Kidney (tissue), 14 donors: ENCODE results near the gene DCAF11. TPM values are rescaled to one million over a fixed set of nuclear protein-coding genes. Genes with fewer than 3 reads are reported as not detected.
A peak's percentile ranks its signal among the peaks of the same experiment; 100 is the strongest.

Experiments
- DNase-seq, 5 donors: peaks; one replicate each; pipeline ENCODE4 v3.0.0-alpha.2; 2013 to 2020
- FAIRE-seq: peaks from 2 replicates; lab custom pipeline; 2012; peaks lifted over from hg19 to GRCh38; lab: Jason Lieb, UNC
- H3K27ac ChIP-seq, 2 donors: one replicate each; pipeline ENCODE4 v1.7.0; 2013; ENCODE audit warnings: low read depth in 2 of 2, low read length in 2 of 2, inconsistent platforms in 1 of 2
- H3K27me3 ChIP-seq: one replicate; pipeline ENCODE4 v1.7.1; 2013; ENCODE audit warnings: low read length, inconsistent platforms; ENCODE audit not compliant: control insufficient read depth, insufficient read depth
- H3K36me3 ChIP-seq, 3 donors: one replicate each; pipeline versions ENCODE4 v1.7.0 to v1.7.1; 2013; ENCODE audit warnings: low read length in 3 of 3, control low read depth in 1 of 3, inconsistent platforms in 1 of 3; ENCODE audit not compliant: insufficient read depth in 3 of 3, control insufficient read depth in 2 of 3
- H3K4me1 ChIP-seq, 3 donors: one replicate each; pipeline versions ENCODE4 v1.7.0 to v1.7.1; 2013; ENCODE audit warnings: low read length in 3 of 3, inconsistent platforms in 1 of 3, low read depth in 1 of 3; ENCODE audit not compliant: control insufficient read depth in 2 of 3, insufficient read depth in 2 of 3
- H3K4me3 ChIP-seq, 3 donors: one replicate each; pipeline versions ENCODE4 v1.7.0 to v1.8.1; 2013; ENCODE audit warnings: low read length in 3 of 3, control low read depth in 1 of 3, inconsistent platforms in 1 of 3
- H3K9ac ChIP-seq, 3 donors: one replicate each; pipeline versions ENCODE4 v1.7.0 to v1.7.1; 2013; ENCODE audit warnings: low read length in 3 of 3, control low read depth in 1 of 3, inconsistent platforms in 1 of 3
- H3K9me3 ChIP-seq, 3 donors: one replicate each; pipeline versions ENCODE4 v1.7.0 to v1.7.1; 2013; ENCODE audit warnings: low read length in 3 of 3, control low read depth in 1 of 3, inconsistent platforms in 1 of 3; ENCODE audit not compliant: control insufficient read depth in 2 of 3, insufficient read depth in 1 of 3
- intact Hi-C: fragments of 100-400 bp; cut with DNase I; formaldehyde crosslinking; loops from one replicate; pipeline ENCODE4 v1.11.1; 2022
- polyA plus RNA-seq: library from polyadenylated mRNA; stranded (reverse); fragments of 350-450 nt; fragmentation: Illumina TruSeq; extraction: RNeasy Lipid Tissue Mini Kit (QIAGEN cat#74804); gene quantifications from one replicate; pipeline ENCODE4 v1.2.3, GENCODE V29; 2014; ENCODE audit warnings: low read depth, low replicate concordance; ENCODE audit not compliant: insufficient read depth
- total RNA-seq: library from RNA; stranded (reverse); fragmentation: NEBNext Ultra II Directional; extraction: Animal tissue kit (Norgen Biotek cat#: 25700); gene quantifications from one replicate; pipeline ENCODE4 v1.2.1, GENCODE V29; 2021
- TF ChIP-seq, protein P1 (sequence below): IDR thresholded peaks from 3 replicates; pipeline ENCODE4 v1.5.1; 2012; ENCODE audit warnings: mild to moderate bottlenecking, moderate library complexity, borderline replicate concordance; ENCODE audit not compliant: insufficient read depth; ENCODE audit errors: extremely low read depth
- donor health status: control.
- donor health status: control.
- donor health status: control.
- donor health status: control.
- donor health status: control.
- donor health status: DM: yes; HTN: yes; CAD: no.
- donor health status: Normal renal cell carcinoma (clear cell type).

Gene DCAF11
- total and polyA plus RNA-seq, 2 donors from 2014 or later: 69.4 to 81.1 TPM

DNA sequence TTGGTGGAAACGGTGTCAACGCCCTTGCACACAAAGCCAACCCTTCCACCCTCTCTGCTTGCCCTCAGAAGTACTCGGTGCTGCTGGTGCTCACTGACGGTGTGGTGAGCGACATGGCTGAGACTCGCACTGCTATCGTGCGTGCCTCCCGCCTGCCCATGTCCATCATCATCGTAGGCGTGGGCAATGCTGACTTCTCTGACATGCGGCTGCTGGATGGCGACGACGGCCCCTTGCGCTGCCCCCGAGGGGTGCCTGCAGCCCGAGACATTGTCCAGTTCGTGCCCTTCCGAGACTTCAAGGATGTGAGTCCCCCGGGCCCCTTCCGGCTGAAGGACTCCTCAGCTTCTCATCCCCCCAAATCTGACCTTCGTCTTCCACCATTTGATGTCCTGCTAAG, 37.5 kb upstream of the DCAF11 start:
- no peak for DNase-seq
- H3K27ac ChIP-seq: no peak overlapping the region
- TF ChIP-seq, protein P1, sequence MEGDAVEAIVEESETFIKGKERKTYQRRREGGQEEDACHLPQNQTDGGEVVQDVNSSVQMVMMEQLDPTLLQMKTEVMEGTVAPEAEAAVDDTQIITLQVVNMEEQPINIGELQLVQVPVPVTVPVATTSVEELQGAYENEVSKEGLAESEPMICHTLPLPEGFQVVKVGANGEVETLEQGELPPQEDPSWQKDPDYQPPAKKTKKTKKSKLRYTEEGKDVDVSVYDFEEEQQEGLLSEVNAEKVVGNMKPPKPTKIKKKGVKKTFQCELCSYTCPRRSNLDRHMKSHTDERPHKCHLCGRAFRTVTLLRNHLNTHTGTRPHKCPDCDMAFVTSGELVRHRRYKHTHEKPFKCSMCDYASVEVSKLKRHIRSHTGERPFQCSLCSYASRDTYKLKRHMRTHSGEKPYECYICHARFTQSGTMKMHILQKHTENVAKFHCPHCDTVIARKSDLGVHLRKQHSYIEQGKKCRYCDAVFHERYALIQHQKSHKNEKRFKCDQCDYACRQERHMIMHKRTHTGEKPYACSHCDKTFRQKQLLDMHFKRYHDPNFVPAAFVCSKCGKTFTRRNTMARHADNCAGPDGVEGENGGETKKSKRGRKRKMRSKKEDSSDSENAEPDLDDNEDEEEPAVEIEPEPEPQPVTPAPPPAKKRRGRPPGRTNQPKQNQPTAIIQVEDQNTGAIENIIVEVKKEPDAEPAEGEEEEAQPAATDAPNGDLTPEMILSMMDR: no peak
- H3K9ac ChIP-seq: no peak overlapping the region
- H3K27me3 ChIP-seq: no peaks in the 10 kb centered on the region
- no peak for FAIRE-seq
- H3K4me3 ChIP-seq: no peak overlapping the region
- intact Hi-C loops: no loop called here
- no peaks in the 10 kb centered on the region for H3K36me3 ChIP-seq
- no peaks in the 10 kb centered on the region for H3K9me3 ChIP-seq
- peaks cover 3 to 7% (median 5%) of the 10 kb centered on the region in 3 donors for H3K4me1 ChIP-seq

DNA sequence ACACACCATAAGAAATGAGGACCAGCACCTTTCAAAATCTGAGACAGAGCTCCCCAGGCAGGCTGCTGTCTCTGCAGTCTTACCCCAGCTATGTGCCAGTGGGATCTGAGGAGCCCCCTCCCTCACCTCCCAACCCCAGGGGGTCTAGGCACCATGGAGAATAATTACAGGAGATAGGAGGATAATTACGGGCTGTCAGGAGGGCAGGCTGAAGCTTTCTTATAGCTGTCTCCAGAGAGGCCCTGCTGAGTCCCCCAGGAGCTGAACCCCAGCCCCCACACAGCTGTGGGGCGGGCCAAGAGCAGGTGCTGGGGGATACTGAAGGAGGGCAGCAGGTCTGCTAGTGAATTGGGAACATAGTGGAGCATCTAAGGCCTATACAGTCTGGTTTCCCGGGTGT, 36.4 kb upstream of the DCAF11 start:
- FAIRE-seq: no peak
- H3K9me3 ChIP-seq: no peaks in the 10 kb centered on the region
- H3K27ac ChIP-seq: no peak overlapping the region
- no peak overlapping the region for H3K4me3 ChIP-seq
- intact Hi-C loops: no loop called here
- H3K9ac ChIP-seq: no peak overlapping the region
- H3K36me3 ChIP-seq: no peaks in the 10 kb centered on the region
- peaks cover 3 to 5% (median 5%) of the 10 kb centered on the region in 3 donors for H3K4me1 ChIP-seq
- TF ChIP-seq, protein P1: no peak
- H3K27me3 ChIP-seq: no peaks in the 10 kb centered on the region
- no peak for DNase-seq

DNA sequence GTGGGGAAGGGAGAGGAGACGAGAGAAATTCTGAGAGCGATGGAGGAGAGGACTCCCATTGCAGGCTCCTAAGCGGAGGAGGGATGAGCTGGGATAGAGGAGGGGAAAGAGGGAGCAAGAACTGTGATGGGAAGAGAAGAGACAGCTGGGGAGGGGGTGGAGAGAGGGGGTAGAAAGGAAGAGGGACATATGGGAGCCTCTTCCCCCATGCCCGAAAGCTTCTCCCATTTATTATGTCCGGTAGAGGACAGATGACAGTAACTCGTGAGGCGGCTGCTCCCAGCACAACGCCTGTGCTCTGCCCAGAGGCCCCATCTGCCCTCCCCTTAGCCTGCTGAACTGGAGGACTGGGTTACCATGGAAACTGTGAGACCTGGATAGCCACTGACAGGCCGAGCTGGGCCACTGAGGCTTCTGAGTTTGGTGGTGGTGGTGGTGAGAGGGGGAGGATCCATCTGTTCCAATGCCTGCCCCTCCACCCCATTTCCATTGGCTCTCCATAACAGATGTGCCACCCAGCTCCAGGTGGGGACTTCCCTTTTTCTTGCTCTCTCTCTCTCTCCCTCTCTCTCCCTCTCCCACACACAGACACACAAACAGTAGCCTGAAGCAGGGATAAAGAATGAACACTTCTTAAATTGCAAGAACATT, 35.0 kb upstream of the DCAF11 start:
- TF ChIP-seq, protein P1: no peak
- FAIRE-seq: no peak
- Histone ChIP-seq H3K27me3 (no peaks in the 10 kb centered on the region), H3K27ac (no peak overlapping the region), H3K9me3 (no peaks in the 10 kb centered on the region), H3K9ac (no peak overlapping the region), H3K4me1 (peaks cover 3 to 5% (median 5%) of the 10 kb centered on the region in 3 donors), H3K36me3 (no peaks in the 10 kb centered on the region), H3K4me3 (no peak overlapping the region)
- intact Hi-C loops: no loop called here
- DNase-seq: peak in 4 of 5 donors; percentile 40 to 73 (median 52)
